HG02610 (cell line): ENCODE data around the gene ALG14.

ENCODE experiments used
- ATAC-seq: cut with Tn5 transposase; IDR thresholded peaks from one replicate; pipeline ENCODE4 v1.9.1; 2021; ENCODE audit warnings: mild to moderate bottlenecking, moderate library complexity; ENCODE audit not compliant: unreplicated experiment

ALG14 gene

DNA sequence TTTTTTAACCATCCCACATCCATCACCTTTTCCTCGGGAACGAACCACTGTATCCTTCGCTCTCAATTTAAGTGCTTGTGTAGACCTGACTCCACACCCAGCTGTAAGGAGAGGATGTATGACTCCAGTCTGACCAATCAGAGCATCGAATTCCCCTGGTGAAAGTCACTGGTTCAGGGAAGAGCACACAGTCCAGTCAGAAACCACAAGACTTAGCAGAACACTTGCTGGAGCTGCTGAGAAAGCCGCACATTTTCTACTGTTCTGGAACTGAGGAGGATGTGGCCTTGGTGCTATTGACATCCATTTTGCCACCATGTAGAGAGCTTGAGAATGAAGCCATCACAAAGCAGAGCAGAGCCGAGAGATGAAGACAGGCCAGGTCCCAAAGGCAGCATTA is 86.0 kb downstream of the ALG14 start:
- ATAC-seq = no peak

DNA sequence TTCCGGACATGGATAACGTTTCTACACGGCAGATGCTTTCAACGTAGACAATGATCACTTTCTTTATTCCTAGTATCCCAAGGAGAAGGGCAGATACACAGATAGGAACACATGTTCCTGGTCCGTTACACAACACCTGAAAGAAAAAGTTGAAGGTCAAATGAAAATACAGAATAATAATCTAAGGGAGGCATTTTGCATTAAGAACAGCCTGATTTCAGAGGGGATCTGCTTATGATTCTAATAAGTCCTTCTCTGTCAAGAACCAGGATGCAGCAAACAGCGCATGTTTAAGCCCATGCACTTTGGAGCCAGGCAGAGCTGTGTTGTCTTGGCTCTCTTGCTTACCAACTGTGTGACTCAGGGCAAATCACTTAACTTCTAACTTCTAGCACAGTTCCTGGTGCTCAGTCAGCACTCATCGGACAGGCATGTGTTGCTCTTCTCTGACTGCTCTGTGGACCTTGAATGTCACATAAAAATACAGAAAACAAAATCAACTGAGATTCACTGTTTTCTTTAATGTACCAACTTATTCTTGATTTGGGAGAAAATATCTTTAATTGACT is 89.5 kb downstream of the ALG14 start:
- ATAC-seq = no peak

DNA sequence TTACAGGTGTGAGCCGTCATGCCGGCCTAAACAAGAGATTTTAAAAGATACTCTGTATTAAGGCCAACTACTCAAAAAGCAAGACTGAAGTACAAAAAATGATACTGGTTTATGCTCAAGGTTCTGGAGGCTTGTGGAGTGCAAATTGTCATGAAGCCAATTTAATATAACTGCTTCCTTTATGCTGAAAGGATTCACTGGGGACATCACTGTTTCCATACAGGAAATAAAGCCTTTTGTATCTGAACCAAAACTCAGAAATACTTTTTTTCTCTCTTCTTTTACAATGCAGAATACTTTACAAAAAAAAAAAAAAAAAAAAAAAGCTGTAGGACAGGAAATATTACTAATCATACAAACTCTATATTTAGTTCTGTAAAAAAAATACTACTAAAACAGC is 90.4 kb downstream of the ALG14 start:
- no peak for ATAC-seq

DNA sequence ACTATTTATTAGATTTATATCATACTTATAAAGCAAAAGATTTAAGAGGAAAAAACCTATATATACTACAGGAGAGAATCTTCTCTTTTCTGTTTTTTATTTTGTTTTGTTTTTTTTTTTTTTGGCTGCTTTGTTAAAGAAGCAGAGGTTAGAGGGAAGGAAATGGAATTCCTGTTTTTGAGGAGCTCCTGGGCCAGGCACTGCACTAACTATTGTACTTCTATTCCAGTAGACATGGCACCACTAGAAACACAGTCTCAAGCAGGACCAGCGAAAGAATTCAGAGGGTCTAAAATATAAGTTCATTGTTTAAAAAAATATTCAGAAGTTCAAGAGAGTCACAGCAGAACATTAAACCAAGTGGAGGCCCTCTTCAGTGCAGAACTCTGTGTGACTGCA is 91.2 kb downstream of the ALG14 start:
- ATAC-seq = no peak

DNA sequence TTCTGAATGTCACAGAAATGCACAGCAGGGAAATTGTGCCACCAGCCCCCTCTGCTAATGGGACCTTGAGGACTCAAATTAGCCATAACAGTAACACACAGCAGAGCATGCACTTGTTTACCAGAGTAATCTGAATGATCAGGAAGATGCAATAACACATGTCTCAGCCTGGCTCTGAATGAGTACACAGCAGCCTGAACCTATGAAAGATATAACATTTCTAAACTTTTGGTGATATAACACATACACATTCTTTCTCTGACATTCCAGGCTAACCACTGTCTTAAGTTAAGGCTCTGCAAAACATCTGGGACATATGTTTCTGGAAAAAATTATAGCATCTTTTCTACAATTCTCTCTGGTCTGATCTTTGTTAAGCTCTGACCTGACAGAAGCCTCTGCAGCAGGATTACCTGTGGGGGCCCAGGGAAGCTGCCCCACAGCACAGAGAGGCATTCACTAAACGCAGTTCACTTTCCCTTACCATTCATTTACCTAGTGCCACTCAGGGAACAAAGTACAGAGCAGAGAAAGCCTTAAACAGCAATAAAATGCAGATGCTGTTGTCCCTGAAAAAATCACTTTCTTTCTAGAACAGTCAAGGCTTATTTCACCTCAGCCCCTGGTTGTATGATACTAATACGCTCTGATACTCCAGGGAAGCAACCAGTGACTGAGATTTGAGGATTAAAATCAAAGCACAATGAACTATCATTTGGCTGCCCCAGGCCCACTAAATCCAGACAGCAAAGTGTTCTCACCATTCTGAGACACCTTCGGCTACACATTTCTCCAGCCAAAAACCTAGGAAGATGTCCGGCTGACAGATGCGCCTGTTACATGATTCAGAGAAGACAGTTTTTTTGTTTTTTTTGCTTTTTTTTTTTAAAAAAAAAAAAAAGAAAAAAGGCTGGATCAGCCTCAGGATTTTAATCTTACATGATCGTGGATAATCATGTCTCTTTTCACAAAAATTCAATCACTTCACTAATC is 91.9 kb downstream of the ALG14 start:
- ATAC-seq = no peak

DNA sequence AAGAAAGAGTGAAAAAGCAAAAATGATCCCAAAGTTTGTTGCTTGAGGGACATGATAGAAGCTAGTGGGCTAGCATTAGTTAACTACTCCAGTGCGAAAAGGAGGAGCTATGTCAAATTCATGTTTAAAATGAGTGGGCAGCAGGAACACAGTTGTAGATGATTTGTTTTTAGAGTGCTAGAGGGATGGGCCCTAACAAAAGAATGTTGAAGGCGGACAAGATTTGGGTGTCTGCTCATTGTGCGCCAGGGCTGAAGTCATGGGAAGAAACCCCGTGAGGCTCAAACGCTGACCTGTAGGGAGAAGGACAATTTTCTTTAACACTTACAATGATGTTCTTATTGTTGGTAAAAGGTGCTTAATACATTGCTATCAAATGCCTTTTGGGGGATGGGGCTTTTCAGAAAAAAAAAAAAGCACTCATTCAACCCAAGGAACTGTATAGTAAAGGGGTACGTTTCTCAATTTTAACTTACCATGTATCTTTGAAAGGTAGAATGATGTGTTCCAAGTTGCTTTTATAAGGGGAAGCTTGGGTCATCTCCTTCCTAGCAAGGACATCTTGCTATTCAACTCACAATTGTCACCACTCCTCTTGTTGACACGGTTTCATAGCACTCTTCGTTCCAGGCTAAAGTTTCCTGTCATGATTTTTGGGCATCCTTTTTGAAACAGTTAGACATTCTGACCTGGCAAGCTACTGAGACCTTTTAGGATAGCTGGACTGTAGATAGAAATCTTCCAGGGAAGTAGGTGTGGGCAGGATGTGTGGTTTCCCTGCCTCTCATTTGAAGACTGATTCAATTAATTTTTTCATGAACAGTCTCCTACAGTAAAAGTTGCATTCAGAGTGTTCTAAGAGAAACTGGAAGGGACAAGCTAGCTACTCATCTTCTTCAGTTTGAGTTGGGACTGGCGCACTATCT is 92.8 kb downstream of the ALG14 start:
- ATAC-seq = no peak

DNA sequence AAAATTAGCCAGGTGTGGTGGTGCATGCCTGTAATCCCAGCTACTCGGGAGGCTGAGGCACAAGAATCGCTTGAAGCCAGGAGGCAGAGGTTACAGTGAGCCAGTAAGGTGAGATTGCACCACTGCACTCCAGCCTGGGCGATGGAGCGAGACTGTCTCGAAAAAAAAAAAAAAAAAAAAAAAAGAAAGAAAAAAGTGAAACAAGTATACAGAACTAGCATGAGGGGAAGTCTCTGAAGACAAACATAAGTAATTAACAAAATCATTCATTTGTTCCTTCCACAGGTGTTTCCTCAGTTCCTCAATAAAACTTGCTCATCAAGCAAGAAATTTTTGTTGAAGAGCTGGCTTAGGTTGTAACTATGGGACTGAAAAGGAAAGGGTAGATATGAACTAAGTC is 93.6 kb downstream of the ALG14 start:
- ATAC-seq = no peak

DNA sequence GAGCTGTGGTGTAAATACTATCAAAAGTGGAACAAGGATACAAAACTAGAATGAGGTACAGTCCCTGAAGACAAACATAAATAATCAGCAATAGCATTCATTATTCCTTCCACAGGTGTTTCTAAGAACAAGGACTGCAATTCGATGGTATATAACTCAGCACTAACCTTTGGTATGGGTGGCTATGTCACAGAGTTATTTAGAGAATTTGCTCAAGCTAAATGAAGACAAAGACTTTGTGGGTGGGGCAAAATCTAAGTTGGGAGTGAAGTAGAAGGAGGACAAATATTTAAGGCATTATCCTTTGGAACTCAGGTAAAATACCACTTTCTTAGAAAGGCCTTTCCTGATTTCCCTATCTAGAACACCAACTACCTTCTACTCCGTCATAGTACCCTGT is 94.3 kb downstream of the ALG14 start:
- no peak for ATAC-seq

DNA sequence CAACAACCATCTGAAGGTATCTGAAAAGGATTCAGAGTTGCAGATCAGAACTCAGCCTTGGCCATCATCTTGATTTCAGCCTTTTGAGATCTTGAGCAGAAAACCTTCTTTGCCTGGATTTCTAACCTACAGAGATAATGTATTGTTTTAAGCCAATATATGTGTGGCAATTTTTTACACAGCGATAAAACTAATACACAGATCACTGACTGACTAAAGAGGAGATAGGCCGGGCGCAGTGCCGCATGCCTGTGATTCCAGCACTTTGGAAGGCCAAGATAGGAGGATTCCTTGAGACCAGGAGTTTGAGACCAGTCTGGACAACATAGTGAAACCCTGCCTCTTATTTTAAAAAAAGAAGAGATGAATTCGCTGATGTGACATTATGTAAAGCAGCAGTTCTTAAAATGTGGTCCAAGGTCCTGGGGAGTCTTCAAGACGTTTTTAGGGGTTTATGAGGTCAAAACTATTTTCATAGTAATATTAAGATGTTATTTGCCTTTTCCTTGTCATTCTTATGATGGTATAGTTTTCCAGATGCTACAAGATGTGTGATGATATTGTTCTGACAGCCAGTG is 95.7 kb downstream of the ALG14 start:
- no peak for ATAC-seq

DNA sequence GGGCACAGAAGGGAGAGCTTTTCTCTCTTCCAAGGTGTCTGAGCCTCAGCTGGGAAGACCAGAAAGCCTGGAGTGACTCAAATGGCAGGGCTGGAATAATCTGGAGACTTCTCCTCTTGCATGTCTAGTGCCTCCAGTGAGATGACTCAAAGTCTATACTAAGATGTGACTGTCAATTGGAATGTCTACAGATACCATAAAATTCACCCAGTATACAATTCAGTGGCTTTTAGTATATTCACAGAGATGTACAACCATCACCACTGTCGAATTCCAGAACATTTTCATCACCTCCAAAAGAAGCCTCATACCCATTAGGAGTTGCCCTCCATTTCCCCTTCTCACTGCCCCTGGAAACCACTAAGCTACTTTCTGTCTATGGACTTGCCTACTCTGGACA is 97.9 kb downstream of the ALG14 start:
- ATAC-seq = no peak

DNA sequence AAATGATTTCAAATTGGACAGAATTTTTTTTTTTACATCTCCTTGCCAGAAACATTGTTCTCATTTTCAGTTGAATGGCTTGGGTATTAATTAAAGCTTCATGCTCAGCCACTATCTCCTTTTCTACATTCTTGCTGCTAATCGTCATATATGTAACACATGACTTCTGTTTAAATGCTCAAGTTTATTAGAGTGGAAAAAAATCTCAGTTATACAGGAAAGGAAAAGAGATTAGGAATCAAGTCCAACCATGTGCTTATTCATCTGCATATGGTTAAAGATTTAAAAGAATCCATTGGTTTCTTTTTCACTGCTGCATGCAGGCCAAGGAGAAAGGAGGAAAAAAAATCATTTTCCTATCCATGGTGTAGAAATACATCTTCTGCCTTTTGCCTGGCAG is 98.5 kb downstream of the ALG14 start:
- ATAC-seq = no peak

DNA sequence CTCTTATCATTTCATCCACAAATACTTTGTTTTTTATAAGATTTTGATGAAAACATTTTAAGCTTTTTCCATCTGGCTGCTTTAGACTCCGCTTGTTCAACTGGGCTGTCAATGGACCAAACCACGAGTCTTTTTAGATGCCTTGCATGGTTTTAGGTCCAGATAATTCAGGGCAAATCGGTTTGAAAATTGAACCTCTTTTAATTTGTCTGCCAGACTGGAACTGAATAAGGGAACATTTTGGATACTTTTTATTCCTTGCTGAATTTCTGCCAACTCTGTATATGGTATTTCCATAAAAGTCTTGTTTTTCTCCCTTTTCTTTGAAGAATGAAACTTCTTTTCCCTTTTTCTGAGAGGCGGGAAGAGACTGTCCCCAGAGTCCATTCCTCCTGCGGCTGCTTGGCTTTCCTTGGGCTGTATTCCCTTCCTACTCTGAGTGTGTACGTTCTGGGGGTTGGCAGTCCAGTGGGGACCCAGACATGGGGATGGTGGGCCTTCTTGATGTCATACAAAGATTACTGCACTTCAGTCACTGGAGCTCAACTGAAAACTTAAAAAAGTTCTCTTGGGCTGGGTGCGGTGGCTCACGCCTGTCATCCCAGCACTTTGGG is 99.3 kb downstream of the ALG14 start:
- no peak for ATAC-seq

DNA sequence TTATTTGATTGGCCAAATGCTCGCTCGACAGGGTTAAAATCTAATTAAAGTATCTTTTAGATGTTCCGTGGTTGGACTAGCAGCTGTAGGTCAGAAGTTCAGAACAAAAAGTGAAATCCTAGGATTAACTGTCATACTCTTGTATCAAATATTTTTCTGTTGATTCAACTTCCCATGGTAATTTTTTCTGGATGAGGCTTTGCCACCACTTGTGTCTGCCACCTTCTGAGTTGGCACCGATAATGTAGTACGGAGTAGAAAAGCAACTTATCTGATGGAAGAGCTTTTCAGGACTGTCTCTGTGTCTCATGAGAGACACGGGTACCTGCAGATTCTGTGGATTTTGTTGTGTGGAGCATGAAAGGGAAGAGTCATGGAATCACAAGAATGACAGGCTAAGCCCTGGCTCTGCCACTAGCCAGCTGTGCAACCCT is 101.2 kb downstream of the ALG14 start:
- ATAC-seq = no peak

DNA sequence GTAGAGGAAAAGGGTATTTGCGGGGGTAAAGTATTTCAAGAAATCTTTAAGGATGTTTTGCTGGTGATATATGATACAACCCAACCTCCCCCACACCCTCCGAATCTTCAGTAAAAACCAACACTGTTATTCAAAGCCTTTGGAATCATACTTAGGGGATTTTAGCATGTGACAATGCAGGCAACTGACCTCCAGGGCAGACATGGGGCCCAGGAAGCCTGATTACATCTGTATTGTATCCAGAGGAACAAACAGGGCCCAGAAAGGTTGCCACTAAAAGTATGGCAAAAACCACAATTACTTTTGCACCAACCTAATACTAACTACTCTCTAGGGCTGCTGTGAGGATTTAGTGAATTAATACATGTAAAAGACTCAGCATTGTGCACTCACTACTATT is 102.0 kb downstream of the ALG14 start:
- ATAC-seq = no peak

DNA sequence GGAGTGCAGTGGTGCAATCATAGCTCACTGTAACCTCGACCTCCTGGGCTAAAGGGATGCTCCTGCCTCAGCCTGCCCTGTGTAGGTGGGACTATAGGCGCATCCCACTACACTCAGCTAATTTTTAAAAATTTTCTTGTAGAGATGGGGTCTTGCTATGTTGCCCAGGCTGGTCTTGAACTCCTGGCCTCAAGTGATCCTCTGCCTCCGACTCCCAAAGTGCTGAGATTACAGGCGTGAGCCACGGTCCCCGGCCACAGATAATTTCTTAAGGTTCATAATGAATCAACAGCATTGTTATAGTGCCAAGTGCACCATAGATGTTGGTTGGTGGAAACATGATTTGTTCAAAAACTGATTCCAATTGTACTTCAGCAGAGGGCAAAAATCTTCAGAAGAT is 103.6 kb downstream of the ALG14 start:
- no peak for ATAC-seq

DNA sequence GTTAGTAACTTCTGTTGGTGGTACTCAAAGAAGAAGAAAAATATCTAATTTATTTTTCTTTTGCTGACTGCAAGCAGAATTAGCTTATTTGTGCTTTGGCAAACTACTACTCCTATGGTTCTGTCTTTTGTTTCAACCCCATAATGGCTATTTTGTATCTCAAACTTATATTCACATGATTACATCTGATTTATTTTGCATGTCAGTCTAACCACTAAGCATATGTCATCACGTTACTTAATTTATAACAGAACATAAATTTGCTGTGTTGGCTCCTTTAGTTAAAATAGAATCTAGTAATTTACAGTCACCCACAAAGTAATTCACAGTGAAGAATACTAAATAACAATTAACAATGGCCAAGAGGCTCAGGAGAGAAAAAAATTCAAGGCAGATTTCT is 106.7 kb downstream of the ALG14 start:
- no peak for ATAC-seq

DNA sequence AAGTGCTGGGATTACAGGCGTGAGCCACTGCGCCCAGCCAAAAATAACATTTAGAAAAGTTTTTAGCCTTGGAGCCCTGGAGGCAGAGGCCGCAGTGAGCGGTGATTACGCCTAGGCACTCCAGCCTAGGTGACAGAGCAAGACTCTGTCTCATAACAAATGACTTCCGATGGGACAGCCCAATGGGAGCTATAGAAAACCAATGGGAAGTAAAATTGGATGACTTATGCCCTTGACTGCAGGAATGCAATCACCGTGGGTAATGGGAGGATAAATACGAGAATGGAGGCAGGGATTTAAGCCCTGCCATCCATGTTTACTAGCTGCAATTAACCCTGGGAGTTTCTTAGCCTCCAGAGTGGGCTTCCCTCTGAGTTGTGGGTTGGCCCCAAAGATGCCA is 108.9 kb downstream of the ALG14 start:
- no peak for ATAC-seq

DNA sequence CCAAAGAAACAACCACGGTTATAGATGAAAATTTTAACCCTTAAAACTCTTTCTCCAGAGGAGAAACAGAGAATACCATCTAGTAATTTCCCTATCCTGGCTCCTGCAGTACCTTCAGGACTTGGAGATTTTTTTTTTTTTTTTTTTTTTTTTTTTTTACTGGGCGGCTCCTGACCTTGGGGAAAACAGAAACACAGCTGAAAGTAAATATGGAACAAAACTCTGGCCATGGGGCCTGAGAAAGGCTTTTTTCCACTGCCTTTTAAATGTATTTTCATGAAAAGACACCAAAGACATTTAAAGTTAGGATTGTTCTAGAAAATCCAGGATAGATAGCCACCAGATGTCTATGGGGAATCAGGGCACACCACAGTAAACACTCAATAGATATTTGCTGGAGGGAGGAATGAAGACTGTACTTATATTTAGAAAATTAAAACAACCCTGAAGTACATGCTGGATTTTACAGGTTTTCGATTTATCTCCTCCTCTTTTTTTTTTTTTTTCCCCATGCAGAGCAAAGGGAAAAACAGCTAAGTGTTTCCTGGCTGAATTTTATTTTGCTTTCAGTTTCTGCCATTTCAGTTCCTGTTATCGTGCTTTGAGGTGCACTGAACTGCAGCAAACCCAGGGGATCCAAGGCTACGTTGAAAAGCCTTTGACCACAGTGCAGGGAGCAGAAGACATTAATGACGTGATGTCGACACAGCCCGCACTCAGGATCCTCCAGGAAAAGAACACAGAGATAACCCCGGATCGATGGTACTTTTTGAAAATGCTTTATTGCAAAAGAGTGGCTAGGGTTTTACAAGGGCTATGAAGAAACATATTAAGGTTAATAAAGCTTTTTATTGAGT is 110.1 kb downstream of the ALG14 start:
- ATAC-seq = peak; percentile 98

DNA sequence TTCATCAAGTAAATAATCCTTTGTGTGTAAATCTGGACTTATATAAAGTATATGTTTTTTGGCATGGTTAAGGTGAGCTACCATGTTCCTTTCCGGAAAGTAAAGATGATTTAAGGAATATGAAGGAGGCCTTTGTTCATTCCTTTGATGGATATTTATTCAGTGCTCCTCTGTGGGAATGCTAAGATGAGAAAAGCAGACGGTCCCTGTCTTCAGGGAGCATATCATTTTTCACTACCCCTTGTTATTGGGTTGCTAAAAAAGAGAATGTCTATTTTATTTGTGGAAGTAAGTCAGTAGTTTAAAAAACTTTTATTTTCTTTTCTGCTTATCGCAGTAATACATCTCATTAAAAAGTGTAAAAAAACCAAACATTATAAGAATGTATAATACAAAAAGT is 110.8 kb downstream of the ALG14 start:
- ATAC-seq = no peak

DNA sequence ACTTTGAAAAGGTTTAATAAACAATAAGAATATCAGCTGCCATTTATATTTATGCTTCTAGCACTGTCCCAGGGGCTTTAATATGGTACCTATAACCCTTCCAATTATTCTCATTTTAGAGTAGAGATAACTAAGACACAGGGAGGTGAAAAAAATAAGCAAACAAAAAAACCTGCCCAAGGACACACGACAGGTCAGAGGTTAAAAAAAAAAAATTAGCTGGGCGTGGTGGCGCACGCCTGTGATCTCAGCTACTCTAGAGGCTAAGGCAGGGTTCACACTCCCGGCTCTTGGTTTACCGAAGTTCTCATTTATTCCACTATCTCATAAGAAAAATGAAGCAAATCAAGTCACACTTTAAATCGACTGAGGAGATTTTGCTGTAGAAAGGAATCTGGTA is 111.2 kb downstream of the ALG14 start:
- ATAC-seq = no peak
